ENCODE measurements around the gene NDFIP2.

DNA sequence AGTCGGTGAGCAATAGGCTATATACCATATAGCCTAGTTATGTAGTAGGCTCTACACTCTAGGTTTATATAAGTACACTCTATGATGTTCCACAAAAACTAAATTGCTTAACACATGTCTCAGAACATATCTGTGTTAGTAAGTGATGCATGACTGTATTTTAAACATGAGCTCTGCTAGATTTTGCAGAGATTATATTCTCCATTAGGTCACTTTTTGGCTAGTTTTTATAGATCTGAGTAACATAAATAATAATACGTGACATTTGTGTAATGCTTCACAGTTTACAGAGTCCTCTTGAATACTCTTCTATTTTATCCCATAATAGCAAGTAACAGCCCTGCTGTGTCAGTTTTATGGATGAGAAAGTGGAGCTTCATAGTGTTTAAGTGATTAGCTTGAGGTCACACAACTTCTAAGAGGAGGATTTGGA, 47.8 kb downstream of the NDFIP2 start:
- TF ChIP-seq, protein P1, sequence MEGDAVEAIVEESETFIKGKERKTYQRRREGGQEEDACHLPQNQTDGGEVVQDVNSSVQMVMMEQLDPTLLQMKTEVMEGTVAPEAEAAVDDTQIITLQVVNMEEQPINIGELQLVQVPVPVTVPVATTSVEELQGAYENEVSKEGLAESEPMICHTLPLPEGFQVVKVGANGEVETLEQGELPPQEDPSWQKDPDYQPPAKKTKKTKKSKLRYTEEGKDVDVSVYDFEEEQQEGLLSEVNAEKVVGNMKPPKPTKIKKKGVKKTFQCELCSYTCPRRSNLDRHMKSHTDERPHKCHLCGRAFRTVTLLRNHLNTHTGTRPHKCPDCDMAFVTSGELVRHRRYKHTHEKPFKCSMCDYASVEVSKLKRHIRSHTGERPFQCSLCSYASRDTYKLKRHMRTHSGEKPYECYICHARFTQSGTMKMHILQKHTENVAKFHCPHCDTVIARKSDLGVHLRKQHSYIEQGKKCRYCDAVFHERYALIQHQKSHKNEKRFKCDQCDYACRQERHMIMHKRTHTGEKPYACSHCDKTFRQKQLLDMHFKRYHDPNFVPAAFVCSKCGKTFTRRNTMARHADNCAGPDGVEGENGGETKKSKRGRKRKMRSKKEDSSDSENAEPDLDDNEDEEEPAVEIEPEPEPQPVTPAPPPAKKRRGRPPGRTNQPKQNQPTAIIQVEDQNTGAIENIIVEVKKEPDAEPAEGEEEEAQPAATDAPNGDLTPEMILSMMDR (IDR thresholded peaks at IDR 0.05), result no peak
- no peak for TF ChIP-seq EZH2 (IDR thresholded peaks at IDR 0.05; ENCODE audit: borderline replicate concordance, insufficient read depth, low read depth, low read length, poor library complexity, severe bottlenecking)
